ENCODE results near the gene LNX1. TPM values are rescaled to one million over a fixed set of nuclear protein-coding genes. Genes with fewer than 3 reads are reported as not detected.
A peak's percentile ranks its signal among the peaks of the same experiment; 100 is the strongest.

LNX1 gene
- total RNA-seq = 10 to 100 TPM; 17.5 to 18.4 TPM
- long read RNA-seq, transcript LNX1-201 (11 exons, 2,953 nt) = major isoform, 10 of 15 reads
- long read RNA-seq, partial matches to known transcripts = 4 of 15 reads
- long read RNA-seq, other reads (novel, unspliced or antisense) = 1 of 15 reads

DNA sequence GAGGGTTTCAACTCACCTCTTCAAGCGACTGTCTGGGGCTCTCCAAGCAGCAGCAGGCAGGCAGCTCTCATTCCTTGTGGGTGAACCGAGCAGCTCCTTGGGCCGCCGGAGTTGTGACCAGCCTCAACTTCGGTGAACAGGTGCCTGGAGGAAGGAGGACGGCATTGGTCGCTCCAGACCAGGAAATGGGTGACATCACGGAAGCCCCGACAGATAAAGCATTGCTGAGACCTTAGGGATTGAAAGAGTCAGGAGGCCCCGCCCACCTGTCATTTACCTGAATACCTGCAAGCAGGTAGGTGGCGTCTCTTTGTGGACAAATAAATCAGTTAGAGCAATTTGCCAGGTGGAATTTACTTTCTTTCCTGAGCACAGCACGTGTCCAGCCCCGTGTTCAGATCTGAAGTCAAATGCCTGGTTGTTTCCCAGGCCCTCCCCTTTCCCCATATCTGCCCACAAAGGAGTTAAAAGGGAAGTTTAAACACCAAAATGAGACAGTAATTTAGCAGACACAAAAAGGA, at the start of gene LNX1:
TSS of gene LNX1 (minus strand) at position 115 of the 521 bp plus-strand sequence. CDS start 17,484 bp downstream, outside the sequence.
- DNase-seq = peak; percentile 97 to 98

DNA sequence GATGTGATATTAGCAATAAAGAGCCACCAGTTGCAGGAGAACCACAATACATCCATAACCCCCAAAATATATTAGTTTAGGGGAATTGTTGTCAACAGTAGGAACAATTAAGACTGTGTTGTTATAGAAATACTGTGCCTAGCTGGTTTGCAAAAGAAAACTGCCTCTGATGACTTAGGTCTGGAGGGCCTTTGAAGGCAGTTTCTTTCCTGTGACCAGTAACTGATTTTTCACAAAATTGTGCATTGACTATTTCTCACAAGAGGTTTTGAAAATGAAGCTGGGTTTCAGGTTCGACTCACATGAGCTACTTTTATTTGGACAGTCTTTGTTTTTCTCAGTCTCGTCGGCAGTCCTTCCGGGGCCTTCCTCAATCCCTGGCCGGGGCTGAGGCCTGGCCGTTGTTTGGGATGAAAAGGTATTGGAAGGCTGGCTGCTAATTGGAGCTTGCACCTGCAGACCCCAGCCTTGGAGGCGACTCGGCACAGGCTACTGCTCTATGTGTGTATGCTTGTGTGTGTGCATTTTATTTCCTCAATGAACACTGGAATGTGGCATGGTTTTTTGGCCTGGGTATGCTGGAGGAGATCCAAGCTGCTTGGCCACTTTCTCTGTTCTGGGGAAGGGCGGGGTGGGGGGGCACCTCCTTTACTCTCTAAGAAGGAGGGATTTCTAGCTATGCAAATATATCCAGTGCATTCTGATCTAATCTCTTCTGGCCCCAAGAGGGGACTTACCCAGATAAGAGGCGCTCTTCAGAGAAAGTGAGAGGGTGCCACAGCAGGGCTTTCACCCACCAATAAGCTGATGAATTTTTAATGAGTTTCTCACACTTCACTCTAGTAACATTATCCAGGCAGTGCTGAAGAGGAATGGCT, 49.5 kb upstream of the LNX1 start:
- no peak for ATAC-seq
- intact Hi-C loops (cut with DNase I, micrococcal nuclease) = no loop called here
- DNase-seq = no peak

More for the DNA sequence above, at the start of gene LNX1:
- intact Hi-C loops (cut with DNase I, micrococcal nuclease) = no loop called here
- peak; percentile 81 for ATAC-seq

- DNase-seq (no peak), ATAC-seq (no peak)
- intact Hi-C loops (cut with DNase I, micrococcal nuclease) = no loop called here
Observed at GRCh38 chr4:53638919-53639318, 47.6 kb upstream of the LNX1 start.

DNA sequence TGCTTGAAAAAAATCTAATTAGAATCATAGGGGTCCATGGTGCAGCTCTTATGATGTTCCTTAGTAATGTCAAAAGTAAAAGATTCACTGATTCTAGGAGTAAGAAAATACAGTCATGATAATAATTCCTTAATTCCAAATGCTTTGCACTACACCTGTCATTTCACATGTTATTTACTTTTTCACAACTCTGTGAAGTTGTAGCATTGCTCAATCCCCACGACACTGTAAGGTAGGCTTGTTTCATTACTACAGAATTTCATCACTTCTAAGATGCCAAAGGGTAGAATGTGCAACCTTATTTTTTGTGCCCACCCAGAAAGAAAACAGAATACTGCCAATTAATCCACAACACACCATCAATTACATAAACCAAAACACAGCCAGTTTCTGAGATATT, 46.1 kb upstream of the LNX1 start:
- ATAC-seq (no peak), DNase-seq (no peak)
- intact Hi-C loops (cut with DNase I, micrococcal nuclease) = no loop called here

DNA sequence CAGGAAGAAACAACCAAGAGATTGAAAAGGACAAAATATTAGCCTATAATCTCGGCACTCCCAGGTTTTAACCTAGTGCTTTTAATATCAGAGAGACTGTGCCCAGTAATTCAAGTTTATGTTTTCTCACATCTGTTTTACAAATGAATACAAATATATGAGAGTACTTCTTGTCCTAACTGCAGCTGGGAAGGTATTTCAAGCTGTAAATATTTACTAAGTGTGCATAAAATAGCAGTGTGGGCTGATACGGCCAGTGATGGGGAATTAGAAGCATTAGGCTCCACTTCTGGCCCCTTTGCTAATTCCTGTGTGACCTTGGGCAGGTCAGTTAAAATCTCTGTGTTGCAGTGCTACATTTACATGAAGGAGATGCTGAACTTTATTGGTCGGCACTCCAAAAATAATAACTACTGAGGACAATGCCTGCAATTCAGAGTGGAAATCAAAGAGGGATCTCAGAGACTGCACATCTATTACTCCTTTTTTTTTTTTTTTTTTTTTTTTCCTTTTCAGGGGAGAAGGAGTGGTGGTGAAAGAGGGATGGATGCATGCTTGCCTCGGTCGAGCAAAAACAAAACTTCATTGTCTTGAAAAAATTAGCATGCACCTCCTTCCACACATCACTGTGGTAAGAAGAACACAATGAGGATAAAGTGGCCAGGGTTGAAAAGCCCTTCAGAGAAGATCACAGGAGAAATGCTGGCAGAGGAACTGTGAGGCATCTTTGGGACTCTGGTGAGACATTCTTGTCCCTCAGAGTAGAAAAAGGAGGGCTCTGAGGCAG, 44.6 kb upstream of the LNX1 start:
- no peak for ATAC-seq
- intact Hi-C loops (cut with DNase I, micrococcal nuclease) = no loop called here

GRCh38 chr4:53633608-53634007, 42.3 kb upstream of the LNX1 start:
- DNase-seq (no peak), ATAC-seq (no peak)
- intact Hi-C loops (cut with DNase I, micrococcal nuclease) = no loop called here

More for the DNA sequence above, 44.6 kb upstream of the LNX1 start:
- DNase-seq = no peak

DNA sequence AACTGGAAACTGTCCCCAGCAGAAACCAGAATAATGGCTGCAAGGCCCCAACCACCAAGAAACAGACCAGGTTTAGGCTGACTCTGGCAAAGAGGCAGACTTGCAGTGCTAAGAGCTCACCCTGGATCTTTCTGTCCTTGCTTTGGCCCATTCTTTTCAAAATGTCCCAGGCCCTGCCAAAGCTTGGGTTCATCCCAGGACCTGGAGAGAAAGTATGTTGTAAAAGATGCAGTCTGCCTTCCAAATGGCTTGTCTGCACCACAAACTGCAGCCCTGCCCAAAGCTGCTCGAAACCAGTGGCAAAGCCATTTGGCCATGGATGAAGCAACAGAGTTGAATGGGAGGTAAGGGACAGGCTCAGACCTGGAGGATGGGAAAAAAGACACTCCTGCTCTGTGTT, 38.0 kb upstream of the LNX1 start:
- ATAC-seq (no peak), DNase-seq (no peak)
- intact Hi-C loops (cut with DNase I, micrococcal nuclease) = no loop called here

DNA sequence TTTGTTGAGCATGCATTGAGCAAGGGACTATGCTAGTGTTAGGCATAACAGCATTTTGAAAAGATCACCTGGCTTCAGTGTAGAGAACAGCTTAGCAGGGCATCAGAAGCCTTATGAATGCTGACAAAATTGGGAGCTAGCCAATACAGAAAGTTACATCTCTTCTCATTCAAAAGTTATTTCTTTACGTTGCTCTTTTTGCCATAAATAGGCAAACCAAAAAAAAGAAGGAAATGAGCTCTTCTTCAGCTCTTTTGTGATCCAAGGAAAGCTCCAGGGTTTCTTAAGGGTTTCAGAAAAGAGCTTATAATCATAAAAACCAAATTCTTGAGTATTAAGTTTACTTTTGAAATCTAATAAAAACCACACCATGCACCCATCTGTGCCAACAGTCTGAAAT, 35.2 kb upstream of the LNX1 start:
- no peak for DNase-seq
- intact Hi-C loops (cut with DNase I, micrococcal nuclease) = no loop called here
- no peak for ATAC-seq

- intact Hi-C loops (cut with DNase I, micrococcal nuclease) = no loop called here
- ATAC-seq (no peak), DNase-seq (no peak)
Observed at GRCh38 chr4:53625888-53626287, 34.6 kb upstream of the LNX1 start.

DNA sequence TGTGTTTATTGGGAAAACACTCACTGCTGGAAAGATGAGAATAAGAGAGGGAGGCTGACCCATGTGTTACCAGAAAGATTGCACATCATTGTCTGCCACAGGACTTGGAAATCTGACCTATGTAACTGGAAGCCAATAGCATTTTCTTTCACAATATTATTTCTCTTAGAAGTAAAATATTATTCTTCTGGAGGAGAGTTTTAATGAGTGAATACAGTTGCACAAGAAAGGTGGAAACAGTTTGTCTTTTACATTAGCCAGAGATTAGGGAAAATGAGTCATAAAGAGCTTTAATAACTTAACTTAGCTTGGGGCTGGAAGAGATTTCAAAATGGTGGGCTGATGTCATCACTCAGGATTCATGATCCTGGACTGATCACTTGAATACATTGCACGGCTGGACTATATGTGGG, 31.5 kb upstream of the LNX1 start:
- intact Hi-C loops (cut with DNase I, micrococcal nuclease) = no loop called here
- DNase-seq = no peak
- no peak for ATAC-seq

- ATAC-seq = no peak
- intact Hi-C loops (cut with DNase I, micrococcal nuclease) = no loop called here
- DNase-seq = no peak
Observed at GRCh38 chr4:53620956-53621355, 29.7 kb upstream of the LNX1 start.

DNA sequence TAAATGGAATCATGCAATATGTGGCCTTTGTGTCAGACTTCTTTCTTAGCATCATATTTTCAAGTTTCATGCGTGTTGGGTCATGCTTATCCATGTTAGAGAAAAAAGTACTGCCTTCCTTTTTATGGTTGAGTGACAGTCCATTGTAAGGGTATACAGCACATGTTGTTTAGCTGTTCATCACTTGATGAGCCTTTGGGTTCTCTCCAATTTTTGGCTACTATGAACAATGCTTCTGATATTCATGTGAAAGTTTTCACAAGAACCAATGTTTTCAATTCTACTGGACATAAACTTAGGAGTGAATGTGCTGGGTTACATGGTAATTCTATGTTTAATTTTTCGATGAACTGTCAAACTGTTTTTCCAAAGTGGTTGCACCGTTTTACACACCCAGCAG, 28.1 kb upstream of the LNX1 start:
- no peak for ATAC-seq
- no peak for DNase-seq
- intact Hi-C loops (cut with DNase I, micrococcal nuclease) = no loop called here

GRCh38 chr4:53618321-53618720, 27.0 kb upstream of the LNX1 start:
- ATAC-seq = no peak

GRCh38 chr4:53617101-53617680, 25.9 kb upstream of the LNX1 start:
- DNase-seq (no peak), ATAC-seq (no peak)
- intact Hi-C loops (cut with DNase I, micrococcal nuclease) = no loop called here

More at GRCh38 chr4:53618321-53618720, 27.0 kb upstream of the LNX1 start:
- intact Hi-C loops (cut with DNase I, micrococcal nuclease) = no loop called here
- no peak for DNase-seq

DNA sequence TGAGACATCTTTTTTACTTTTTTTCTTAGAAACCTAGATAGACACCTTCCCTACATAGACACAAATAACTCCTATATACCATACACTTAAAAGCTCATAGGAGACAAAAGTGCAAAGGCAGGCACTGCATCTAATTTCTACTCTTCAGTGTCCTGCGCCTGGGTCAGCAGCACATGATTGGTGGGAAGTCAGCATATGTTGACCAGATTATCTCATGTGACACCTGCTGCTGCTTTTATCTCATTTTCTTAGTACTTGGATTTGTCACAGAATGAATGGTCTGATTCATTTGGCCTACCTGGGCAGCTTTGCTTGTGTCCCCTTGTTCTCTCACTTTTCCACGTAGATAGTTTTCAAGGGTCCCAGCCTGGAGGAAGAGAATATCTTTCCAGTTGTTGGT, 24.9 kb upstream of the LNX1 start:
- DNase-seq (no peak), ATAC-seq (no peak)
- intact Hi-C loops (cut with DNase I, micrococcal nuclease) = no loop called here

DNA sequence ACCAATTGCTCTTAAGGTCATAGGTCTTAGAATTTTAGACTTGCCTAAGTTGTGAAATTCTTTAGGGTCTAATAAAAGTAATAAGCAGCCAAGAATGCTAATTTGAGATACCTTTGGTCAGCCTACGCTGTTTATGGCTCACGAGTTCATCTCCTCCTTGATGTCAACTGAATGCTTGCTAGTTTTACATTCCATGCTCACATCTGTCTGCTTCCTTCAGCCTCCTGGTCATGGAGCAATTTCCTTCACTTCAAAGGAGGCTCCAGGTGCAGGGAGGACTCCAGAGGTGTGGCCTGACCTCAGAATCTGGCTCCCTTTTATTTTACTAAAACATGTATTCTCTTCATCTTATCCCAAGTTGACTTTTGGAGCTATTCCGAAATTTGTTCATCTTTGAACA, 23.3 kb upstream of the LNX1 start:
- DNase-seq = no peak
- intact Hi-C loops (cut with DNase I, micrococcal nuclease) = no loop called here
- ATAC-seq = peak; percentile 70

- intact Hi-C loops (cut with DNase I, micrococcal nuclease) = no loop called here
- DNase-seq = no peak
- no peak for ATAC-seq
Observed at GRCh38 chr4:53613428-53613827, 22.1 kb upstream of the LNX1 start.

- ATAC-seq = no peak
- intact Hi-C loops (cut with DNase I, micrococcal nuclease) = no loop called here
- DNase-seq = no peak
Observed at GRCh38 chr4:53608649-53609048, 17.4 kb upstream of the LNX1 start.

- intact Hi-C loops (cut with DNase I, micrococcal nuclease) = no loop called here
- ATAC-seq (no peak), DNase-seq (no peak)
Observed at GRCh38 chr4:53608242-53608641, 17.0 kb upstream of the LNX1 start.
